HPDE6-E6E7 (cell line): ENCODE results near the gene SSTR3.
"Not testable (repeated sequence)": the region's sequence is repeated elsewhere in the genome, so short reads cannot be mapped to it uniquely, and the experiment has no call there.

Source experiments
- DNase-seq: peaks from one replicate; pipeline ENCODE4 v3.0.0; 2011; ENCODE audit warnings: missing footprints; ENCODE audit errors: extremely low spot score

The SSTR3 gene

DNA sequence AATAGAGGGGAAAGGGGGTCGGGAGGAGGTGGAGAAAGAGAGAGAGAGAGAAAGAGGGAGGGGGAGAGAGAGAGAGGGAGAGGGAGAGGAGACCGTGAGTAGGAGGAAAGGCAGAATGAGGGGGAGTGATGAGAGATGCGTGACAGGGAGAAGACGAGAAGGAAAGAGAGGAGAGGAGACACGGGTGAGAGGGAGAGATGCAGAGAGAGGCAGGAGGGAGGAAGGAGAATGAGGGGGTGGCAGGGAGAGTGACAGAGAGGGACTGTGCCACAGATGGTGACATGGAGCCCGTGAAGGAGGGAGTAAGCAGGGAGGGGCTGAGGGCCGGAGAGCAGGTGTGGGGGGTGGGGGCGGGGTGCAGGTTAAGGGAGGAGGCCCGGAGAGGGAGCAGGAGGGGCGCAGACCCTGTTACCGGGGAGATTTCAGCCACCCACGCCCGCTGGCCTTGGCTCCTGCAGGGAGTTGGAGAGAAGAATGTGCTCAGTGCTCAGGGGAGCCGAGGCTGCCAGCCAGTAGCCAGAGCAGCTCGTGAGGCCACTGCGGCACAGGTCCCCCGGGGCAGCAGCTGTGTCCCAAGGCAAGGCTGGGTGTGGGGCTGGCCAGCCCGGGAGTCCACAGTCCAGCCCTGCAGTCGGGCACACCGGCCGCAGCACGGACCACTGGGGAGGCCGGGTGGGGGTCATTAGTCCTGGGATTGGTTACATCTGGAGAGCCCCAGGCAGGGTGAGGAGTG lies at the start of gene SSTR3:
SSTR3 (minus strand) TSS at position 304 of the 733 bp plus-strand sequence. CDS start 4,674 bp downstream, outside the sequence.
- DNase-seq: no peak

DNA sequence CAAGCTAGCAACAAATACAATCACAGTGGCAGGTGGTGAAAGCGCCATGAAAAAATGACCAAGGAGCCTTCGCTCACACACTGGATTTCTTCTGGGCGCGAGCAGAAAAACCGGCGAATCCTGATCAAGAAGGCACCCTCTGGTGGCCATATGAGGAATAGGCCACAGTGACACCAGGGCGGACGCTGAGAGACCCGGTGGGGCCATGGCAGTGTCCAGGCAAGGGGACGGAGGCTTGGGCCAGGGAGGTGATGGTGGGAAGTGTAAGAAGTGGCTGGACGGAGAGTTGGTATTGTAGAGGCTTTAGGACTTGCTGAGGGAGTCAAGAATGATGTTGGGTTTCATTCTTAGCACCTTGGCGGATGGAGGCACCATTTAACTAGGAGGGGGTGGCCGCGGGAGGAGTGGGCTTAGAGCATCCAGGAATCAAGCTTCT lies 48.6 kb upstream of the SSTR3 start:
- DNase-seq: peak; percentile 46

DNA sequence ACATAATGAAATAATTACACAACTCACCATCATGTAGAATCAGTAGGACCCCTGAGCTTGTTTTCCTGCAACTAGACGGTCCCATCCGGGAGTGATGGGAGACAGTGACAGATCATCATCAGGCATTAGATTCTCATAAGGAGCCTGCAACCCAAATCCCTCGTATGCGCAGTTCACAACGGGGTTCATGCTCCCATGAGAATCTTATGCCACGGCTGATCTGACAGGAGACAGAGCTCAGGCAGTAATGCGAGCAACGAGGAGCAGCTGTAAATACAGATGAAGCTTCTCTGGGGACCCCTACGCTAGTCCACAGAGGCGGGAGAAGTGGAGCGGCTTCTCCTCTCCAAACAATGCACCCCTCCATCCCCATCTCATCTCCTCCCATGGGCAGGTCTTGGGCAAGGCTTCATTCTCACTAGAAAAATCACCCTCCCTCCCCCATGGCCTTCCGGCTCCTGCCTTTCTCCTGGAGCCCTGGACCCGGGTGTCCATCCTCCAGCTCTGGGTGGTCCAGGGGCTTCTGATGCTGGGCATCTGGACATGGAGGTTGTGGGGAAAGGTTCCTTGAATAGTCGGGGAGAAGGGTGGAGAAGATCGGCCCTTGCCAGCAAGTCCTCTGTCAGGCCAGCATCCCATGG lies 48.0 kb upstream of the SSTR3 start:
- no peak for DNase-seq

DNA sequence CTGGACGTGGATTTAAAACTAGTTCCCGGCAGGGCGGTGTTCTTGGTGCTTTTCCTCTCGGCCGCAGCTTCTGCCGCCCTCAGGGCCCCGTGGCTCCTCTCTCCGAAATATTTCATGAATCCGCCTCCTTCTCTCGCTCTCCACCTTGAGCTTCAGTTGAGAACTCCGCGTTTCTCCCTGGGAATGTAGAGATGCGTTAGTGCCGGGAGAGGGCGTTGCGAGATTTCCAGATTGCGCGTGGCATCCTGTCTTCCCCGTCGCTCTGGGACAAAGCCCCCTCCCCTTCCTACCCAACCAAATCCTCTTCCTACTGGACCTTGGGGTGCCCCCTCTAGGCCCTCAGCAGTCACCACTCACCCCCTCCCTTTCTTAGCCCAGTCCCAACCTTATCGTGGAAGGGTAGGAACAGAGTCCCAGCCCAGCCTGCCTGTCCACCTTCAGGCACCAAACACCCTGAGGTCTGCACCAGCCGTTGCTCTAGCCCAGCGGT lies 47.3 kb upstream of the SSTR3 start:
- no peak for DNase-seq

DNA sequence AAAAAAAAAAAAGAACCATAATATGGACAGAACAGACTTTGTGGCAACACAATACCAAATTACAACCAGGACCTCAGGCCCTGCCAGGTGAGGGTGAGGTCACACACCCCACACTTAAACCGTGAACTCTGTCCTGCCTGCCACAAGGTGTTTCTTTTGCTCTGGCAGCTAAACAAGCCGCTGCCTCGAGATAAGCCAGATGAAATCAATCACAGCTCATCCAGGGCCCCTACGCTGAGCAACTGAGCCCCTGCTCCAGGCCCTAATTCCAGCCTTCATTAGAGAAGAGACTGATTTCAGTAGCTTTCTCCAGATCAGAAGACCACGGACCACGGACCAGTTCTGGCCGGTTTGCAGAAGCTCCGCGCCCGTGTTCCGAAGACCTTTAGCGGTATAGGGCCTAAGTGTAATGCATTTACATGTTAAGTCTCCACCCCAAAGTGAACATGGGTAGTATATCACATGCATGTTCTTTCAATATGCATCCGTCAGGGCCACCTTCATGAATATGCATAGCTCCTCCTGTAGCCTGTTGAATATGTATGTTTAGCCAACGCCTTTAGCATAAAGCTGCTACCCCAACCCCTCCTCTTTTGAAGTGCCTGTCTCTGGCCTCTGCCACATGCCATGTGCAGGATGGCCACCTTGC lies 46.6 kb upstream of the SSTR3 start:
- DNase-seq: no peak

DNA sequence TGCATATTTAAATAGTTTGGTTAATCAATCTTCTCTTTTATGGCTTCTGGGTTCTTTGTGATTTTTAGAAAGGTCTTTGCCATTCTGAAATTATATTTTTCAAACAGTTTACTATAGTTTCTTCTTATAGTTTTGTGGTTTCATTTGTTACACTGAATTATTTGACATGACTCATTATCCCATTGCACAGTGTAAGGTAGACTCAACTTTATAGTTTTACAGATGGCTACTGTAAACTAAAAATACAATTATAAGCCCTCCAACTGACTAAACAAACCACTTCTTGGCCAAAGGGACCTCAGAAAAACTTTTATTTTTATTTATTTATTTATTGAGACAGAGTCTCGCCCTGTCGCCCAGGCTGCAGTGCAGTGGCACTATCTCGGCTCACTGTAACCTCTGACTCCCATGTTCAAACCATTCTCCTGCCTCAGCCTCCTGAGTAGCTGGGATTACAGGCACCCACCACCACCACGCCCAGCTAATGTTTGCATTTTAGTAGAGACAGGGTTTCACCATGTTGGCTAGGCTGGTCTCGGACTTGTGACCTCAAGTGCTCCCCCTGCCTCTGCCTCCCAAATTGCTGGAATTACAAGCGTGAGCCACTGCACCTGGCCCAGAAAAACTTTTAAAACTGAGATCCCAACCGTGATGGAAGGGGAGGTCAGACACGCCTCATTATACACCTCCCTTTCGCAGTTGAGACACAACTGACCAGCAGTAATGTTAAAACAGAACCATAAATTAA lies 45.9 kb upstream of the SSTR3 start:
- DNase-seq: no peak

DNA sequence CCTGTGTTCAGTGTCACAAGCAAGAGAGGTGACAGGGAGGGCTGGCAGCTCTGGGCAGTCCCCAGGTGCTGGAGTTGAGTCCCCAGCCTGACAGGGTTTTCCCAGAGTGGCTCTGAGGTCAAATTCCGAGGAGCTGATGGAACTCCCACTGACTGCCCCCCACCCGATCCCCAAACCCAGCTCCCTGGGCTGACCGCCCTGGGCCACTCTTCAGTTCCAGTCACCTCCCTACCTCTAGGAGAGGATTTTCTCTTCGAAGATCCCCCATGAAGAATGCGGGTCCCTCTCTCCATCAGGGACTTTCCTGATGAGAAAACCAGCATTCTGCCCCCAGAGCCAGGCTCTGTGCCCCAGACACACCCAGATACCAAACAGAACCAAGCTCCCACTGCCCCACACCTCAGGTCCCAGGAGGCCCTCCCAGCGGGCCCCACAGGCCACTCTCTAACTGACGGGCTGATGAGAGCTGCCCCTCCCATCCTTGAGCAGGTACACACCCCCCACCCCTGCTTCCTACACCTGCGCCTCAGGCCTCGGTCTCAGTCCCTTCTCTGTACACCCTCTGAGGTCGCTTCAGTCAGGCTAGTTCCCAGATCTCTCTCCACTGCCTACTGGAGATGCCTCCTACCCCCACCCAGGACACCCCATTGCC lies 43.9 kb upstream of the SSTR3 start:
- DNase-seq: no peak

DNA sequence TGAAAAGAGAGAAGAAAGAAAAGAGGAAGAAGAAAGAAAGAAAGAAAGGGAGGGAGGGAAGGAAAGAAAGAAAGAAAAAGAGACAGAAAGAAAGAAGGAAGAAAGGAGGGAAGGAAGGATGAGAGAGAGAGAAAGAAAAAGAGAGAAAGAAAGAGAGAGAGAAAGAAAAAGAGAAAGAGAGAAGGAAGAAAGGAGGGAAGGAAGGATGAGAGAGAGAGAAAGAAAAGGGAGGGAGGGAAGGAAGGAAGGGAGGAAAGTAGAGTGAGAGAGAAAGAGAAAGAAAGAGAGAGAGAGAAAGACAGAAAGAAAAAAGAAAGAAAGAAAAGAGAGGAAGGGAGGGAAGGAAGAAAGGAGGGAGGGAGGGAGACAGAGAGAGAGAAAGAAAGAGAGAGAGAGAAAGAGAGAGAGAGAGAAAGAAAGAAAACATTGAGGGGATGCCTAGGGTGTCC lies 43.3 kb upstream of the SSTR3 start:
- no peak for DNase-seq

DNA sequence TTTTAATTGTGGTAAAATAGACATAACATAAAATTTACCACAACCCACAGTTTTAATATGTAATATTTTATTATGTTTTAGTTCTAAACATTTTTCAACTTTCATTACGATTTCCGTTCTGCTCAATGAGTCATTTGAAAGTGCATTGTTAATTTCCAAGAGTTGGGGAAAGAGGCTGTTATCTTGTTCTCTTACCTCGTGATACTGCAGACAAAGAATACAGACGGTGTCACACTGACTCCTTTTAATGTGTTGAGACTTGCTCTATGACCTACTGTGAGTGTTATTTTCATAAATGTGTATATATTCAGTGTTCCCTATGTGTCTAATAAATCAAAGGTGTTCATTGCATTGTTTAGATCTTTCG lies 42.6 kb upstream of the SSTR3 start:
- DNase-seq: peak; percentile 57

DNA sequence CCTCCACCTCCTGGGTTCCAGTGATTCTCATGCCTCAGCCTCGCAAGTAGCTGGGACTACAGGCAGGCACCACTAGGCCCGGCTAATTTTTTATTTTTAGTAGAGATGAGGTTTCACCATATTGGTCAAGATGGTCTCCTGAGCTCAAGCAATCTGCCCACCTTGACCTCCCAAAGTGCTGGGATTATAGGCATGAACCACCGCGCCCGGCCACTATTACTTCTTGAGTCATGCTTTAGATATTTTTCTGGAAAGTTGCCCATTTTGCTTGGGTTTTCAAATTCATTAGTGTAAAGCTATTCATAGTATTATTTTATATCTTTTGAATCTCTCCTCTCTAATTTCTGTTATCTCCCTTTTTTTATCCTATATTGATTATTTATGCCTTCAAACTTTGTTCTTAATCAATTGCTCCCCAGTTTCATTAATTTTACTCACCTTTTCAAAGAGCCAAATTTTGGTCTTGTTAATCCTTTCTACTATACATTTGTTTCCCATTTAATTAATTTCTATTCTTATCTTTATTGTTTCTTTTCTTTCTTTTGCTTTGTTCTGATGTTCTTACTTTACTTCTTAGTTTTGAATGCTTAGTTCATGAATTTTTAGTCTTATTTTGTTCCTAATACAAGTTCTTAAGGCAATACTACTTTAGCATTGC lies 42.1 kb upstream of the SSTR3 start:
- no peak for DNase-seq

DNA sequence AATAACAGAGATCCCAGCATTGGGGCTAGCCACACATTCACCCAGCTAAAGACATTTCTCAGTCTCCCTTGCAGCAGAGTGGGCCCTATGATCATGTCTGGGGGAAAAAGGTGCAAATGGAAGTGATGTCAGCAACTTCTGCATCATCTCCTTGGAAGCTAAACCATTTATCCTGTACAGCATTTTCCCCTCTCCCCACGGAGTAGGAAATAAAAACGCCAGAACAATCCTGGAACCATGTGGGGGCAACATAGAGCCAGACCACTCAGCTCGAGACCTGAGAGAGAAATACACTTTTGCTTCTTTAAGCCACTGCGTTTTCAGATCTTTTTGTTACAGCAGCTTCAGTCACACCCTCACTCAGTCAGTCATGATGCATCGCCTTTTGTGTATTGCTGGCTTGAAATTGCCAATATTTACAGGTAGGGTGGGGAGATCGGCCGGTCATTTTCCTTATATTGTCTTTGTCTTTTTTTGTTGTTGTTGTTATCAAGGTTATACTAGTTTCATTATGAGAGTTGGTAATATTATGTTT lies 40.9 kb upstream of the SSTR3 start:
- no peak for DNase-seq

DNA sequence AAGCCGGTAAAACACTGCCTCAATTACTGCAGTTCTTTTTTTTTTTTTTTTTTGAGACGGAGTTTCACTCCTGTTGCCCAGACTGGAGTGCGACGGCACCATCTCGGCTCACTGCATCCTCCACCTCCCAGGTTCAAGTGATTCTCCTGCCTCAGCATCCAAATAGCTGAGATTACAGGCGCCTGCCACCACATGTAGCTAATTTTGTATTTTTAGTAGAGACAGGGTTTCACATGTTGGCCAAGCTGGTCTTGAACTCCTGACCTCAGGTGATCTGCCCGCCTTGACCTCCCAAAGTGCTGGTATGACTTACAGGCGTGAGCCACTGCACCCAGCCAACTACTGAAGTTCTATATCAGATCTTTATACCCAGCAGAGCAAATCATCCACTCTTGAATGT lies 39.6 kb upstream of the SSTR3 start:
- DNase-seq: not testable (repeated sequence)

DNA sequence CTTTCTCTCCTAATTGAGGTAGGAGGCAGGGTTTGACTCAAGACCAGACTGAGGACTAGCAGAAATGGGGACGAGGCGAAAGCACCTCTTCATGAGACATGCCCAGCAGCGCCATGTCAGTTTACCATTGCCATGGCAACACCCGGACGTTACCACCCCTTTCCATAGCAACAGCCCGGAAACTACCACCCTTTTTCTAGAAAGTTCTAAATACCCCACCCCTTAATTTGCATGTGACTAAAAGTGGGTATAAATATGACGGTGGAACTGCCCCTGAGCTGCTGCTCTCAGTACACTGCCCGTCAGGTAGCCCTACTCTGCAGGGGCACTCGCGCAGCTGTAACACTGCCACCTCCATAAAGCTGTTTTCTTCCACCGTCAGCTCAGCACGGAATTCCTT lies 37.7 kb upstream of the SSTR3 start:
- no peak for DNase-seq

DNA sequence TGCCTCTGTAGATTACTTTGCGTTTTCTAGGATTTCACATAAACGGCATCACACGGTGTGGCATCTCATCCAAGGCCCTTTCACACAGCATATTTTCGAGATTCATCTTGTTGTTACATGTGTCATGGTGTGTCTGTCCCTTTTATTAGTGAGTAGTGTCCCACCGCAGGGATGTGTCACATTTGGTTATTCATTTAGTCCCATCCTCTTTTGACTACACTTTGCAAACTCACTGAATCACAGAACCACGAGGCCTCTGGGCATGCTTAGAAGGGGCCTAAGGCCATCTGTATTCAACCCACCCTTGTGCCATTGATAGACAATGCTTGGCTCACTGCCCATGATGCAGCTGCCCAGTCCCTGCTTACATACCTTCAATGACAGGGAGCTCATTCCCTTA lies 36.0 kb upstream of the SSTR3 start:
- no peak for DNase-seq

DNA sequence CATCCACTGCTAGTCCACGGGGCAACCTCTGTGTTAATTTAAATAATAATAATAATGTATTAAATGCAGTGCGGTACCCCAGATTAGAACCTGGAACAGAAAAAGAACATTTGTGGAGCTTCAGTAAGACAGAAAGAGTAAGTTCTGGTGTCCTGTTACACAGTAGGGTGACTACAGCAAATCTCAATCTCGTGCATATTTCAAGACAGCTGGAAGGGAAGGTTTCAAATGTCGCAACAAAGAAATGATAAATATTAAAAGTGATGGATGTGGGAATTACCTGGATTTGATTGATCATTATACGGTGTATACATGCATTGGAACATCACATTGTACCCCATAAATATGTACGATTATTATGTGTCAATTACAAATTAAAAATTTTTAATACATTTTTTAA lies 33.5 kb upstream of the SSTR3 start:
- no peak for DNase-seq

DNA sequence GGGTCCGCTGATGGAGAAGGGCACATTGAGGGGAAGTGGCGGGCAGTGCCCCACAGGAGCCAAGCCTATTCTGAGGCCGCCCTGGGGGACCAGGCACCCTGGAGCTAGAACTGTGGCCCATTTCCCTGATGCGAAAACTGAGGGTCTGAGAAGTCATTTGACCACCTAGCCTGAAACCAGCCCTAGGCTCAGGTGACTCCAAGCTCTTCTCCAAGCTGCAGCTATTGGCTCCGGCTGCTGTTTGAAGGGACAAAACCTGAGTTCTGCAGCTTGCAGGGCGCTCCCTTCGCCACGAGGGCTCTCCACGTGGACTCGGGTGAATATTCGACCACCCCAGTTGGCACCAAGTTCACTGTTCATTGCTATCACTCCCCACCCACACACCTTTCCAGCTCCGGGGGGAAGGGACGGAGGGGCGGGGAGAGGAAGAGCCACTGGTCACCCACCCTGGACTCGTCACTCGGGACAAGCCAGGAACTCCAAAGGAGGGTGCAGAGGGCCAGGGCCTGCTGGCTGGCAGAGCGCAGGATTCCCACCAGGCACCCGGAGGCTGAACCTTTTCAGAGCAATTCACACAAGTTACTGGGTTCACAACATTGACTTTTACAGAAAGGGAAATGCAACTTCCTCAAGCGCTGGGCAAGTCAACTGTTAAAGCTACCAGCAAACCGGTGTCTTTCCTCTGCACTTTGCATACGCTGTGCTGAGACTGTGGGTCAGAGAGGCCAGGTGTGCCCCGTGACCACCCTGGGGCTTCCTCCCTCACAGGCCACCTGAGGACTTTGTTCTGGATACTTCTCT lies 32.8 kb upstream of the SSTR3 start:
- no peak for DNase-seq

DNA sequence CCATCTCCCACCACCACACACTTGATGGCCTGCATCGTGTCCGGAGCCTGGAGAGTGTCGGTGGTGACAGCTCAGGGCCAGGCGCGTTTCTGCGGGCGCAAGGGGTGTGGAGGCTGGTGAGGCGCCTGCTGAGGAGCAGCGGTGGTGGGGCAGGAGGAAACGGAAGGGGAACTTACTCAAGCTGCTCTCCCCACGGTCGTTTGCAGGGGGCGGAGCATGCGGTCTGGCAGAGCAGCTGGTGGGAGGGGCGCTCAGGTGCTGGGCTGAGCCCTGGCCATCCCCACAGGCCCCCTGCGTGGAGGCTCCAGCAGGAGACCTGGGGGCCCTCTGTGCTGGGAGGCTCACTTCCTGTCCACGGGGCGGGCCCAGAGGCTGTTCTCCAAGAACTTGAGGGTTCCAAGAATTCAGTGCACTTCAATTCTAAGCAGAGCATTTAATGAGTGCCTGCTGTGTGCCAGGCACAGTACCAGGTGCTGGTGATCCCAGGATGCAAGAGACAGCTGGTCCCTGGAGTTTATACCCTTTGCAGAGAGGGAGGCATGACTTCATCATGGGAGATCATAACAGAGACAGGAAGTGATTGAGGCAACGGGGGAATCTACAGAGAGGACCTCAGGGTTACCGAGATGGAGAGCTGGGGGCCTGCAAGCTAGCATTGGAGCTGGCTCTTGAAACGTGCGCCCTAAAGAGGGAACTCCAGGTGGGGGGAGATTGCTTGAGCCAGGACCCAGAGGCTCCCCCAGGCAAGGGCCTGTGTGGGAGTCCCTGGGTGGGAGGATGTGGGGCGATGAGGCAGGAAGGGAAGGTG lies 32.0 kb upstream of the SSTR3 start, which contains the start of gene RAC2:
RAC2 (minus strand) TSS at position 156 of the 808 bp plus-strand sequence; CDS start at position 35, 121 bp downstream.
- DNase-seq: peak; percentile 73

DNA sequence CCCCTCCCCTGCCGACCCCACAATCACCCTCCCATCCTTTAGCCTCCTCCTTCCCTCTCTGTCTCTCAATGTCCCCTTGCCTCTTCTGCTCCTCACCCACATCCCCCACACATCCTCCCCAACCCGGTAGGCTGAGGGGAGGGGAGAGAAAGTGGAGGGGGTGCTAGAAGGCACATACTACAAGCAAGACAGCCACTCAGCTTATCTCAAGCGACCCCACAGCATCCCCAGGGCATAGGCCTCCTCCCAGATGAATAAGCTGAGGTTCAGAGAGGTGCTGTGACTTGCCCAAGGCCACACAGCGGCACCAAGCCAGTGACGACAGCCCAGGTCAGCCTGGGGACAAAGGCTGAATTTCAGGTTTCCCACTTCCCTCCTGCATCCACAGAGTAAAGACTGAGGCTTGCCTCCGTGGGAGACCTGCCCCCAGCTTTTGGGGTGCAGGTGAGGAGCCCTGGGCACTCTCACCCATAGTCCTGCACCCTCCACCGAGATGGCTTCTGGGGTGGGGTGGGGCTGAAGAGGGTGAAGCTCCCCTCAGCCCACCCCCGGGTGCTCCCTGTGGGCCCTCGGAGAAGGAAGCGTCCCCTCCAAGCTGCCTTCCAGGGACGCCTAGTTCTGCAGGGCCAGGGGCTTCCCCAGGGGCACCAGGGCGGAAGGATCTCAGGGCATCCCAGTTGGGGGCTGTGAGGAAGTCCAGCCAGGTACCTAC lies 31.3 kb upstream of the SSTR3 start:
- no peak for DNase-seq
